HG03159 (cell line): ENCODE data around the gene KRT4.

Experiments
- ATAC-seq: cut with Tn5 transposase; IDR thresholded peaks from one replicate; pipeline ENCODE4 v1.9.1; 2021; ENCODE audit warnings: mild to moderate bottlenecking, moderate library complexity; ENCODE audit not compliant: unreplicated experiment

Gene KRT4

GRCh38 chr12:52836491-52837412 lies 22.8 kb upstream of the KRT4 start:
- ATAC-seq: no peak

GRCh38 chr12:52836042-52836466 lies 22.1 kb upstream of the KRT4 start:
- ATAC-seq: no peak

- ATAC-seq: no peak
Observed at GRCh38 chr12:52835271-52836041, 21.5 kb upstream of the KRT4 start.

- no peak for ATAC-seq
Observed at GRCh38 chr12:52834727-52835001, 20.7 kb upstream of the KRT4 start.

- no peak for ATAC-seq
Observed at GRCh38 chr12:52833922-52834726, 20.2 kb upstream of the KRT4 start, which contains the start of gene KRT79. Gene KRT79, minus strand, starts transcription at chr12:52834311. Its CDS starts 51 bp downstream, at chr12:52834260.

- no peak for ATAC-seq
Observed at GRCh38 chr12:52832985-52833905, 19.3 kb upstream of the KRT4 start.

GRCh38 chr12:52832451-52832850 lies 18.5 kb upstream of the KRT4 start:
- no peak for ATAC-seq

- ATAC-seq: no peak
Observed at GRCh38 chr12:52831251-52831650, 17.3 kb upstream of the KRT4 start.

GRCh38 chr12:52829986-52830770 lies 16.3 kb upstream of the KRT4 start:
- no peak for ATAC-seq

- no peak for ATAC-seq
Observed at GRCh38 chr12:52828591-52829021, 14.7 kb upstream of the KRT4 start.

GRCh38 chr12:52828156-52828555 lies 14.2 kb upstream of the KRT4 start:
- ATAC-seq: no peak

GRCh38 chr12:52827499-52828090 lies 13.7 kb upstream of the KRT4 start:
- no peak for ATAC-seq

GRCh38 chr12:52826611-52827498 lies 12.9 kb upstream of the KRT4 start:
- ATAC-seq: no peak

GRCh38 chr12:52825961-52826360 lies 12.0 kb upstream of the KRT4 start:
- ATAC-seq: no peak

GRCh38 chr12:52824741-52825410 lies 11.0 kb upstream of the KRT4 start:
- no peak for ATAC-seq

GRCh38 chr12:52823761-52824450 lies 10.0 kb upstream of the KRT4 start:
- ATAC-seq: no peak
